Fibroblast of lung (primary cell): ENCODE results near the gene MYO7A. TPM values are rescaled to one million over a fixed set of nuclear protein-coding genes. Genes with fewer than 3 reads are reported as not detected.

Experiments used
- DNase-seq, 2 donors: peaks; one replicate each; pipeline versions ENCODE4 v3.0.0 to v3.0.0-alpha.2; 2010; ENCODE audit warnings: low read depth in 2 of 2
- H2AFZ ChIP-seq: 2 replicates; pipeline ENCODE4 v1.5.1; 2012; ENCODE audit warnings: low read length, control low read depth, inconsistent platforms
- H3K27ac ChIP-seq: 2 replicates; pipeline ENCODE4 v1.5.1; 2011; ENCODE audit warnings: low read length, control low read depth; ENCODE audit not compliant: insufficient read depth
- H3K27me3 ChIP-seq: 2 replicates; pipeline ENCODE4 v1.5.1; 2011; ENCODE audit warnings: mild to moderate bottlenecking, low read length; ENCODE audit not compliant: control insufficient read depth, insufficient read depth
- H3K36me3 ChIP-seq: 2 replicates; pipeline ENCODE4 v1.5.1; 2011; ENCODE audit warnings: low read length; ENCODE audit not compliant: control insufficient read depth, insufficient read depth
- H3K4me1 ChIP-seq: 2 replicates; pipeline ENCODE4 v1.5.1; 2011; ENCODE audit warnings: low read length; ENCODE audit not compliant: control insufficient read depth, insufficient read depth; ENCODE audit errors: extremely low read depth
- H3K4me2 ChIP-seq: 2 replicates; pipeline ENCODE4 v1.5.1; 2011; ENCODE audit warnings: low read length, control low read depth; ENCODE audit not compliant: insufficient read depth; ENCODE audit errors: extremely low read depth
- H3K4me3 ChIP-seq, 4 experiments: fragments of 200-600 bp in 1 of 4; sonication (generic) in 1 of 4; replicated peaks in 1 of 4; 2 replicates each; pipeline ENCODE4 v1.5.1; 2011 to 2016; ENCODE audit warnings: low read length in 4 of 4, low read depth in 3 of 4, mild to moderate bottlenecking in 3 of 4, control low read depth in 2 of 4, inconsistent platforms in 1 of 4, mixed read lengths in 1 of 4; ENCODE audit not compliant: insufficient read depth in 1 of 4; ENCODE audit errors: control extremely low read depth in 1 of 4
- H3K79me2 ChIP-seq: 2 replicates; pipeline ENCODE4 v1.5.1; 2012; ENCODE audit warnings: mild to moderate bottlenecking, low read length, inconsistent platforms; ENCODE audit not compliant: control insufficient read depth, insufficient read depth
- H3K9ac ChIP-seq: 2 replicates; pipeline ENCODE4 v1.5.1; 2011; ENCODE audit warnings: mild to moderate bottlenecking, low read length, control low read depth; ENCODE audit not compliant: insufficient read depth
- H3K9me3 ChIP-seq: 2 replicates; pipeline ENCODE4 v1.5.1; 2012; ENCODE audit warnings: low read depth, low read length; ENCODE audit not compliant: control insufficient read depth, insufficient read depth
- H4K20me1 ChIP-seq: 2 replicates; pipeline ENCODE4 v1.5.1; 2011; ENCODE audit warnings: low read length; ENCODE audit not compliant: control insufficient read depth, insufficient read depth; ENCODE audit errors: extremely low read depth
- EZH2 ChIP-seq: IDR thresholded peaks from 2 replicates; pipeline ENCODE4 v1.5.1; 2012; ENCODE audit warnings: low read length, control low read depth, mild to moderate bottlenecking; ENCODE audit errors: missing control alignments
- polyA plus RNA-seq, 2 donors: library from polyadenylated mRNA; depleted of rRNA in 1 of 2; stranded (reverse) in 1 of 2; unstranded in 1 of 2; fragments of >200 nt; gene quantifications; 2 replicates each; pipeline ENCODE4 v1.2.1, GENCODE V29; 2011 to 2012; ENCODE audit warnings: missing spikeins in 1 of 2
- total RNA-seq: library from RNA; depleted of rRNA; stranded (reverse); fragments of >200 nt; gene quantifications from 2 replicates; pipeline ENCODE4 v1.2.1, GENCODE V29; 2014
- TF ChIP-seq, protein P1 (sequence below), 2 donors: IDR thresholded peaks in 1 of 2; conservative IDR thresholded peaks in 1 of 2; 1 replicate in 1 of 2; 2 replicates in 1 of 2; pipeline ENCODE4 v1.5.1; 2011 to 2012; ENCODE audit warnings: low read length in 2 of 2, control low read depth in 1 of 2, inconsistent platforms in 1 of 2, low read depth in 1 of 2, mild to moderate bottlenecking in 1 of 2

The MYO7A gene
- total and polyA plus RNA-seq, 2 donors (not counting 1 experiment from before 2014, with no cell fraction given): 0.01 to 0.33 TPM

DNA sequence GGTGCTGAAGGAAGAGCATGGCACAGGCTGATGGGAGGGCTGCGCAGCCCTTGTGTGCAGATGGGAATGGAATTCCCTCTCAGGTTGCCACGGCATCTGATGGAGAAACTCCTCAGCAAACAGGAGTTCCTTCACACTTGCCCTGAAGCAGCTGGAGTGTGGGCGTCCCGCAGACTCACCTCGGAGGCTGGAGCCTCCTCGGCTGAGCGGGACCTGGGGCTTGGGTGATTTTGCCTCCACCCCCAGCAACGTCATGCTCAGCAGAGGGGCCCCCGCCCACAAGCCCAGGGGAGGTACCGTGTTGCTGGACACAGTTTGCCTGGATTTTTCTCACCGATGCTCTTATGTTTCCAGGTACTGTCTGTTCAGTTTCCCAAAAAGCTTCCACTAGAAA is 63.4 kb downstream of the MYO7A start:
- Histone ChIP-seq H2AFZ (no peak overlapping the region), H3K4me2 (no peak overlapping the region), H3K36me3 (no peaks in the 10 kb centered on the region), H3K27me3 (no peaks in the 10 kb centered on the region), H3K27ac (no peak overlapping the region), H3K4me1 (no peaks in the 10 kb centered on the region), H3K4me3 (no peak overlapping the region), H3K9ac (no peak overlapping the region), H4K20me1 (no peaks in the 10 kb centered on the region), H3K79me2 (no peaks in the 10 kb centered on the region), H3K9me3 (no peaks in the 10 kb centered on the region)
- TF ChIP-seq EZH2: no peak
- TF ChIP-seq, protein P1, sequence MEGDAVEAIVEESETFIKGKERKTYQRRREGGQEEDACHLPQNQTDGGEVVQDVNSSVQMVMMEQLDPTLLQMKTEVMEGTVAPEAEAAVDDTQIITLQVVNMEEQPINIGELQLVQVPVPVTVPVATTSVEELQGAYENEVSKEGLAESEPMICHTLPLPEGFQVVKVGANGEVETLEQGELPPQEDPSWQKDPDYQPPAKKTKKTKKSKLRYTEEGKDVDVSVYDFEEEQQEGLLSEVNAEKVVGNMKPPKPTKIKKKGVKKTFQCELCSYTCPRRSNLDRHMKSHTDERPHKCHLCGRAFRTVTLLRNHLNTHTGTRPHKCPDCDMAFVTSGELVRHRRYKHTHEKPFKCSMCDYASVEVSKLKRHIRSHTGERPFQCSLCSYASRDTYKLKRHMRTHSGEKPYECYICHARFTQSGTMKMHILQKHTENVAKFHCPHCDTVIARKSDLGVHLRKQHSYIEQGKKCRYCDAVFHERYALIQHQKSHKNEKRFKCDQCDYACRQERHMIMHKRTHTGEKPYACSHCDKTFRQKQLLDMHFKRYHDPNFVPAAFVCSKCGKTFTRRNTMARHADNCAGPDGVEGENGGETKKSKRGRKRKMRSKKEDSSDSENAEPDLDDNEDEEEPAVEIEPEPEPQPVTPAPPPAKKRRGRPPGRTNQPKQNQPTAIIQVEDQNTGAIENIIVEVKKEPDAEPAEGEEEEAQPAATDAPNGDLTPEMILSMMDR (conservative IDR thresholded peaks at IDR 0.05 in 1 of 2, IDR thresholded peaks at IDR 0.05 in 1 of 2; ENCODE audit: low read depth in 1 of 2, low read length in 2 of 2): no peak
- no peak for DNase-seq

DNA sequence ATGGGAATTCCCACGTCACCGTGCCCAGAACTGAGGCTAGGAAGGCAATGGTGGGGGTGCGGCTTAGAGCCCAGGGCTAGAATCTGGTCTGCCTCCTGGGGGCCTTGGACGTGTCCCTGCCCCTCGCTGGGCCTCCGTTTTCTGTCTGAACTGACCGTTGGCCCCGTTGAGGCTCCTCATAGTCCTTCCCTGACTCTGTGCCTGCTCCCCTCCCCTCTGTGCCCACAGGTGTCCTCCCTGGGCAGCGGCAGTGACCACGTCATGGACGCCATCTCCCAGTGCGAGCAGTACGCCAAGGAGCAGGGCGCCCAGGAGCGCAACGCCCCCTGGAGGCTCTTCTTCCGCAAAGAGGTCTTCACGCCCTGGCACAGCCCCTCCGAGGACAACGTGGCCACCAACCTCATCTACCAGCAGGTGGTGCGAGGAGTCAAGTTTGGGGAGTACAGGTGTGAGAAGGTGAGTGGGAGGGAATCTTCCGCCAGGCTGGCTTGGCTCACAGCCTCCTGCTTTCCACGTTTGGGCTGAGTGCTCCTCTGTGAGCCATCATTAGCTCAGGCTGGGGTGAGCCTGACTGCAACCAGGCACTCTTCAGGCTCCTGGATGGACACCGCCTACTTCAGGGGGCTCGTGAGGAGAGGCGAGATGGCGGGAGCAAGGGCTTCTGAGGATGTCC is 63.9 kb downstream of the MYO7A start:
- Histone ChIP-seq H3K79me2 (no peaks in the 10 kb centered on the region), H3K4me3 (no peak overlapping the region), H3K4me1 (no peaks in the 10 kb centered on the region), H3K27ac (no peak overlapping the region), H3K4me2 (no peak overlapping the region), H3K27me3 (no peaks in the 10 kb centered on the region), H3K36me3 (no peaks in the 10 kb centered on the region), H3K9me3 (no peaks in the 10 kb centered on the region), H3K9ac (no peak overlapping the region), H4K20me1 (no peaks in the 10 kb centered on the region), H2AFZ (no peak overlapping the region)
- peak; percentile 26 to 31 for DNase-seq
- TF ChIP-seq EZH2: no peak
- TF ChIP-seq, protein P1 (conservative IDR thresholded peaks at IDR 0.05 in 1 of 2, IDR thresholded peaks at IDR 0.05 in 1 of 2; ENCODE audit: low read depth in 1 of 2, low read length in 2 of 2): peak; percentile 34 to 56

GRCh38 chr11:77193167-77193566 is 65.1 kb downstream of the MYO7A start:
- no peak overlapping the region for H3K27ac ChIP-seq
- no peak overlapping the region for H2AFZ ChIP-seq
- no peaks in the 10 kb centered on the region for H4K20me1 ChIP-seq
- no peak overlapping the region for H3K4me2 ChIP-seq
- H3K9ac ChIP-seq: no peak overlapping the region
- H3K27me3 ChIP-seq: no peaks in the 10 kb centered on the region
- no peaks in the 10 kb centered on the region for H3K4me1 ChIP-seq
- H3K36me3 ChIP-seq: no peaks in the 10 kb centered on the region
- no peaks in the 10 kb centered on the region for H3K79me2 ChIP-seq
- H3K4me3 ChIP-seq: no peak overlapping the region
- TF ChIP-seq EZH2: no peak
- TF ChIP-seq, protein P1 (conservative IDR thresholded peaks at IDR 0.05 in 1 of 2, IDR thresholded peaks at IDR 0.05 in 1 of 2; ENCODE audit: low read depth in 1 of 2, low read length in 2 of 2): no peak
- no peaks in the 10 kb centered on the region for H3K9me3 ChIP-seq
- DNase-seq: no peak
